Measurements from ENCODE around the gene GID4. TPM values are rescaled to one million over a fixed set of nuclear protein-coding genes. Genes with fewer than 3 reads are reported as not detected.

GID4 gene
- polyA plus RNA-seq, 3 donors from 2014 or later: 4.3 to 7.4 (median 5.0) TPM

GRCh38 chr17:18041776-18042175, 2.6 kb downstream of the GID4 start:
- no peaks in the 10 kb centered on the region for H3K9me3 Mint-ChIP-seq
- peak overlapping the region in 4 of 6 donors; percentile 9 to 95 (median 32) for H3K27ac Mint-ChIP-seq
- peaks cover 40 to 55% of the 10 kb centered on the region in 2 donors for H3K4me1 Mint-ChIP-seq
- H3K36me3 Mint-ChIP-seq: peaks cover 0 to 8% (median 4%) of the 10 kb centered on the region in 3 donors
- peaks cover 5 to 10% (median 8%) of the 10 kb centered on the region in 3 donors for H3K27me3 Mint-ChIP-seq (ENCODE audit: low read depth in 3 of 3)
- no peak for DNase-seq
- peak overlapping the region; percentile 50 to 91 (median 86) for H3K4me3 Mint-ChIP-seq

GRCh38 chr17:18042983-18043382, 3.8 kb downstream of the GID4 start:
- Mint-ChIP-seq H3K36me3 (peaks cover 3 to 14% (median 8%) of the 10 kb centered on the region in 3 donors), H3K27me3 (ENCODE audit: low read depth in 3 of 3) (peaks cover 5 to 10% (median 7%) of the 10 kb centered on the region in 3 donors), H3K27ac (peak overlapping the region in 1 of 6 donors; percentile 17), H3K4me3 (no peak overlapping the region), H3K9me3 (no peaks in the 10 kb centered on the region), H3K4me1 (peaks cover 30 to 47% of the 10 kb centered on the region in 2 donors)
- DNase-seq: no peak

- Mint-ChIP-seq H3K4me1 (peaks cover 25 to 41% of the 10 kb centered on the region in 2 donors), H3K9me3 (no peaks in the 10 kb centered on the region), H3K27me3 (ENCODE audit: low read depth in 3 of 3) (peaks cover 5 to 10% (median 5%) of the 10 kb centered on the region in 3 donors), H3K27ac (no peak overlapping the region), H3K4me3 (no peak overlapping the region), H3K36me3 (peaks cover 3 to 14% (median 8%) of the 10 kb centered on the region in 3 donors)
- no peak for DNase-seq
Observed at GRCh38 chr17:18043491-18043890, 4.3 kb downstream of the GID4 start.

GRCh38 chr17:18044609-18045008, 5.4 kb downstream of the GID4 start:
- Mint-ChIP-seq H3K27ac (peak overlapping the region in 1 of 6 donors; percentile 16), H3K4me3 (no peak overlapping the region), H3K36me3 (peaks cover 3 to 11% (median 4%) of the 10 kb centered on the region in 3 donors), H3K27me3 (ENCODE audit: low read depth in 3 of 3) (peaks cover 1 to 5% (median 3%) of the 10 kb centered on the region in 3 donors), H3K9me3 (no peaks in the 10 kb centered on the region), H3K4me1 (peaks cover 18 to 31% of the 10 kb centered on the region in 2 donors)
- DNase-seq: no peak

- Mint-ChIP-seq H3K9me3 (no peaks in the 10 kb centered on the region), H3K4me1 (peaks cover 9 to 22% of the 10 kb centered on the region in 2 donors), H3K27me3 (ENCODE audit: low read depth in 3 of 3) (peaks cover 0 to 1% (median 0%) of the 10 kb centered on the region in 3 donors), H3K36me3 (peaks cover 3 to 11% (median 4%) of the 10 kb centered on the region in 3 donors), H3K27ac (no peak overlapping the region), H3K4me3 (no peak overlapping the region)
- no peak for DNase-seq
Observed at GRCh38 chr17:18045691-18046350, 6.6 kb downstream of the GID4 start.

- Mint-ChIP-seq H3K27me3 (ENCODE audit: low read depth in 3 of 3) (no peaks in the 10 kb centered on the region), H3K27ac (no peak overlapping the region), H3K4me1 (no peaks in the 10 kb centered on the region), H3K36me3 (peaks cover 19 to 27% (median 20%) of the 10 kb centered on the region in 3 donors), H3K4me3 (no peak overlapping the region), H3K9me3 (no peaks in the 10 kb centered on the region)
- DNase-seq: no peak
Observed at GRCh38 chr17:18055597-18055996, 16.4 kb downstream of the GID4 start.

- Mint-ChIP-seq H3K27ac (no peak overlapping the region), H3K9me3 (no peaks in the 10 kb centered on the region), H3K36me3 (peaks cover 19 to 29% (median 20%) of the 10 kb centered on the region in 3 donors), H3K27me3 (ENCODE audit: low read depth in 3 of 3) (no peaks in the 10 kb centered on the region), H3K4me3 (no peak overlapping the region), H3K4me1 (no peaks in the 10 kb centered on the region)
- DNase-seq: no peak
Observed at GRCh38 chr17:18056214-18056613, 17.0 kb downstream of the GID4 start.

- no peaks in the 10 kb centered on the region for H3K27me3 Mint-ChIP-seq (ENCODE audit: low read depth in 3 of 3)
- no peaks in the 10 kb centered on the region for H3K4me1 Mint-ChIP-seq
- no peak overlapping the region for H3K4me3 Mint-ChIP-seq
- DNase-seq: no peak
- no peaks in the 10 kb centered on the region for H3K9me3 Mint-ChIP-seq
- H3K27ac Mint-ChIP-seq: no peak overlapping the region
- H3K36me3 Mint-ChIP-seq: peaks cover 14 to 36% (median 18%) of the 10 kb centered on the region in 3 donors
Observed at GRCh38 chr17:18059283-18059682, 20.1 kb downstream of the GID4 start.

GRCh38 chr17:18064053-18064452, 24.8 kb downstream of the GID4 start:
- Mint-ChIP-seq H3K4me1 (no peaks in the 10 kb centered on the region), H3K27me3 (ENCODE audit: low read depth in 3 of 3) (no peaks in the 10 kb centered on the region), H3K27ac (no peak overlapping the region), H3K9me3 (no peaks in the 10 kb centered on the region), H3K36me3 (peaks cover 6 to 42% (median 15%) of the 10 kb centered on the region in 3 donors), H3K4me3 (no peak overlapping the region)
- no peak for DNase-seq

- Mint-ChIP-seq H3K27ac (no peak overlapping the region), H3K4me3 (no peak overlapping the region), H3K36me3 (peaks cover 0 to 36% (median 9%) of the 10 kb centered on the region in 3 donors), H3K9me3 (no peaks in the 10 kb centered on the region), H3K27me3 (ENCODE audit: low read depth in 3 of 3) (no peaks in the 10 kb centered on the region), H3K4me1 (peaks cover 1 to 3% of the 10 kb centered on the region in 2 donors)
- DNase-seq: no peak
Observed at GRCh38 chr17:18065546-18065945, 26.3 kb downstream of the GID4 start.

GRCh38 chr17:18066866-18067265, 27.7 kb downstream of the GID4 start:
- H3K36me3 Mint-ChIP-seq: peaks cover 0 to 31% (median 9%) of the 10 kb centered on the region in 3 donors
- H3K27ac Mint-ChIP-seq: no peak overlapping the region
- no peak for DNase-seq
- H3K4me3 Mint-ChIP-seq: no peak overlapping the region
- no peaks in the 10 kb centered on the region for H3K9me3 Mint-ChIP-seq
- peaks cover 14 to 16% of the 10 kb centered on the region in 2 donors for H3K4me1 Mint-ChIP-seq
- H3K27me3 Mint-ChIP-seq (ENCODE audit: low read depth in 3 of 3): no peaks in the 10 kb centered on the region

- H3K9me3 Mint-ChIP-seq: no peaks in the 10 kb centered on the region
- no peak overlapping the region for H3K4me3 Mint-ChIP-seq
- H3K27ac Mint-ChIP-seq: no peak overlapping the region
- peaks cover 0 to 23% (median 9%) of the 10 kb centered on the region in 3 donors for H3K36me3 Mint-ChIP-seq
- peaks cover 17 to 18% of the 10 kb centered on the region in 2 donors for H3K4me1 Mint-ChIP-seq
- no peak for DNase-seq
- H3K27me3 Mint-ChIP-seq (ENCODE audit: low read depth in 3 of 3): peaks cover 0 to 3% (median 0%) of the 10 kb centered on the region in 3 donors
Observed at GRCh38 chr17:18069101-18069500, 29.9 kb downstream of the GID4 start.

- DNase-seq: peak; percentile 36 to 44 (median 42)
- Mint-ChIP-seq H3K36me3 (peaks cover 0 to 9% (median 3%) of the 10 kb centered on the region in 3 donors), H3K9me3 (no peaks in the 10 kb centered on the region), H3K27ac (peak overlapping the region; percentile 2 to 79 (median 44)), H3K4me3 (peak overlapping the region in 4 of 5 donors; percentile 23 to 66 (median 62)), H3K4me1 (peaks cover 17 to 18% of the 10 kb centered on the region in 2 donors), H3K27me3 (ENCODE audit: low read depth in 3 of 3) (peaks cover 0 to 8% (median under 1%) of the 10 kb centered on the region in 3 donors)
Observed at GRCh38 chr17:18070861-18071340, 31.7 kb downstream of the GID4 start.

- Mint-ChIP-seq H3K9me3 (no peaks in the 10 kb centered on the region), H3K36me3 (peaks cover 0 to under 1% (median 0%) of the 10 kb centered on the region in 3 donors), H3K27ac (peak overlapping the region in 3 of 6 donors; percentile 0 to 80 (median 2)), H3K4me3 (peak overlapping the region in 3 of 5 donors; percentile 4 to 66 (median 22)), H3K27me3 (ENCODE audit: low read depth in 3 of 3) (peaks cover 0 to 8% (median 6%) of the 10 kb centered on the region in 3 donors), H3K4me1 (peaks cover 17 to 18% of the 10 kb centered on the region in 2 donors)
- DNase-seq: no peak
Observed at GRCh38 chr17:18071751-18072150, 32.5 kb downstream of the GID4 start.

Data from immature natural killer cell (primary cell).